ENCODE results near the gene ANKRD13D.

ANKRD13D gene

GRCh38 chr11:67275606-67276409 lies 13.3 kb upstream of the ANKRD13D start:
- DNase-seq: no peak

GRCh38 chr11:67276781-67277230 lies 12.3 kb upstream of the ANKRD13D start:
- DNase-seq: no peak

GRCh38 chr11:67277231-67277961 lies 11.7 kb upstream of the ANKRD13D start:
- DNase-seq: no peak

- DNase-seq: no peak
Observed at GRCh38 chr11:67278135-67278938, 10.8 kb upstream of the ANKRD13D start.

- no peak for DNase-seq
Observed at GRCh38 chr11:67278939-67279588, 10.0 kb upstream of the ANKRD13D start.

- no peak for DNase-seq
Observed at GRCh38 chr11:67279589-67280340, 9.3 kb upstream of the ANKRD13D start.

GRCh38 chr11:67280341-67280787 lies 8.7 kb upstream of the ANKRD13D start:
- no peak for DNase-seq

- DNase-seq: no peak
Observed at GRCh38 chr11:67280788-67281551, 8.1 kb upstream of the ANKRD13D start.

GRCh38 chr11:67281552-67282150 lies 7.5 kb upstream of the ANKRD13D start:
- no peak for DNase-seq

- DNase-seq: no peak
Observed at GRCh38 chr11:67282155-67282875, 6.8 kb upstream of the ANKRD13D start.

GRCh38 chr11:67282876-67283371 lies 6.2 kb upstream of the ANKRD13D start:
- DNase-seq: no peak

- no peak for DNase-seq
Observed at GRCh38 chr11:67283481-67283963, 5.6 kb upstream of the ANKRD13D start.

- DNase-seq: no peak
Observed at GRCh38 chr11:67284811-67285540, 4.1 kb upstream of the ANKRD13D start.

GRCh38 chr11:67285541-67286498 lies 3.3 kb upstream of the ANKRD13D start:
- no peak for DNase-seq

GRCh38 chr11:67286621-67287333 lies 2.3 kb upstream of the ANKRD13D start:
- no peak for DNase-seq

GRCh38 chr11:67287355-67288197 lies 1.5 kb upstream of the ANKRD13D start:
- DNase-seq: no peak

Measured in GOT3 (cell line).